Non-pigmented ciliary epithelial cell (primary cell): ENCODE measurements around the gene FSHB.
"Not testable (repeated sequence)": the region's sequence is repeated elsewhere in the genome, so short reads cannot be mapped to it uniquely, and the experiment has no call there.

Source experiments
- DNase-seq: peaks from one replicate; pipeline ENCODE4 v3.0.0-alpha.2; 2010; ENCODE audit warnings: low read depth

Gene FSHB

DNA sequence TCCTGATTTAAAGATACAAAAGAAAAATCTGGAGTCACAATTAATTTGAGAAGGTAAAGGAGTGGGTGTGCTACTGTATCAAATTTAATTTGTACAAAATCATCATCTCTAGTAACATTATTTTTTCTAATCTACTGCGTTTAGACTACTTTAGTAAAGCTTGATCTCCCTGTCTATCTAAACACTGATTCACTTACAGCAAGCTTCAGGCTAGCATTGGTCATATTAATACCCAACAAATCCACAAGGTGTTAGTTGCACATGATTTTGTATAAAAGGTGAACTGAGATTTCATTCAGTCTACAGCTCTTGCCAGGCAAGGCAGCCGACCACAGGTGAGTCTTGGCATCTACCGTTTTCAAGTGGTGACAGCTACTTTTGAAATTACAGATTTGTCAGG, at the start of gene FSHB:
TSS of gene FSHB (plus strand) at position 301 of the 400 bp plus-strand sequence. CDS start 889 bp downstream, outside the sequence.
- DNase-seq = no peak

DNA sequence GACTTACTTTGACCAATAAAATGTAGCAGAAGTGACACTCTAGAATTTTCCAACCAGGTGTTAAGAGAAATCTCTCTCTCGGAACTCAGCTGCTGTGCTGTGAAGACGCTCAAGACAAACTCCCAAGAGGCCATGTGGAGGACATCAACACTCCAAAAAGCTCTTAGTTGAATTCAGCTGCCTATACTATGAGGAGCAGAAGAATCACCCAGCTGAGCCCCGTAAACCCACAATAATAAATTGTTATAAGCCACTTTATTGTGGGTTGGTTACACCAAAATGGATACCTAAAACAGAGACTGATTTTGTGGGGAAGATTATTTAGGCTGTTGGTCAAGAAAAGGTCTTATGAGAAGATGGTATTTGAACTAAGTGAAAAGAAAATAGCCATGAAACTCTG, 44.1 kb upstream of the FSHB start:
- DNase-seq = no peak

DNA sequence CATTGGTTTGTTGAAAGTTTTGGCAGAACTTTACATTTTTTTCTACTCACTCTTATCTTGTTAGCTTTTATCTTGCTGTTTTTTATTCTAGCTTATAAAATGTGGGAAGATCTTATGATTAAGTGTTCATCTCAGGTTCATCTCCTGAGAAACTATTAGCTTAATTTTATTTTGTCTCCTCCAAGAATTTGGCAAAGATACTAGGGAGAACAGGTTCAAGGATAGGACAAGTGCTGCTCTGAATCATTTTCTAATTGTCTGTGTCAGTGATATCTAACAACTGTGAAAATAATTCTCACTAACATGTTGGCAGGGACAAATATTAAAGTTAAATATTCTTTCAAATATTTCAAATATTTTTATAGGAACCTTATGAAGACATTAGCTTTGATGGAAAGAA, 38.2 kb upstream of the FSHB start:
- no peak for DNase-seq

- peak; percentile 20 for DNase-seq
Observed at GRCh38 chr11:30196400-30197206, 34.2 kb upstream of the FSHB start.

DNA sequence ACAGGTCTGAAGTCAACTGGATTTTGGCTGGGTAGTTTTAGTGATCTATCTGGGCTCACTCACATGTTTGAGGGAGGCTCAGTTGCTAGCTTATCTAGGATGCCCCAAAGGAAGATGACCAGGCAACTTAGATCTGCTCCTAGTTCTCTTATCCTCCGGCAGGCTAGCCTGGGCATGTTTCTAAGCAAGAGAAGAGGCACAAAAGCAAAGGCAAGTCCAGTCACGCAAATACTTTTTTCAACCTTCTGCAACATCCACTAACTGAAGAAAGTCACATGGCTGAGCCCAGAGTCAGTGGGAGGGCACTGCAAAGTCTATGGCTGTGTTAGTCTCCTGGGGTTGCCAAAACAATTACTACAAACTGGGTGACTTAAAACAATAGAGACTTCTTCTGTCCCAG, 32.9 kb upstream of the FSHB start:
- DNase-seq = no peak

GRCh38 chr11:30202989-30203388, 27.8 kb upstream of the FSHB start:
- DNase-seq = not testable (repeated sequence)

DNA sequence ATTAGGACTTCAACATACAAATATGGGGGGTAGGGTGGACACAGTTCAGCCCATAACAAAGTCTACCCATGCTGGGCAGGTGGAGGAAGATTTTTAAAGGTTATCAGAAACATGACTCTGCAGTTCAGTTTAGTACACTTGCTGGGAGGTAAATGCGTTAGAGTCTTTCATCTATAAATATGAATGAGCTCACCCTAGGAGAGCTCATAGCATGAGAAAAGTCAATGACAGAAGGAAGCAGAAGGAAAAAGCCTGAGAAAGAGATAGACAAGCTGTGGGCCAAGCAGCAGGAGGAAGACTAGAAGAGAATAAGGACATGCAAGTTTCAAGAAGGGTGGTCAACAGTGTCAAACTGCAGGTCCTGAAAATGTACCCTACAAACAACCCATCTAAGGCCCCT, 27.0 kb upstream of the FSHB start:
- no peak for DNase-seq

DNA sequence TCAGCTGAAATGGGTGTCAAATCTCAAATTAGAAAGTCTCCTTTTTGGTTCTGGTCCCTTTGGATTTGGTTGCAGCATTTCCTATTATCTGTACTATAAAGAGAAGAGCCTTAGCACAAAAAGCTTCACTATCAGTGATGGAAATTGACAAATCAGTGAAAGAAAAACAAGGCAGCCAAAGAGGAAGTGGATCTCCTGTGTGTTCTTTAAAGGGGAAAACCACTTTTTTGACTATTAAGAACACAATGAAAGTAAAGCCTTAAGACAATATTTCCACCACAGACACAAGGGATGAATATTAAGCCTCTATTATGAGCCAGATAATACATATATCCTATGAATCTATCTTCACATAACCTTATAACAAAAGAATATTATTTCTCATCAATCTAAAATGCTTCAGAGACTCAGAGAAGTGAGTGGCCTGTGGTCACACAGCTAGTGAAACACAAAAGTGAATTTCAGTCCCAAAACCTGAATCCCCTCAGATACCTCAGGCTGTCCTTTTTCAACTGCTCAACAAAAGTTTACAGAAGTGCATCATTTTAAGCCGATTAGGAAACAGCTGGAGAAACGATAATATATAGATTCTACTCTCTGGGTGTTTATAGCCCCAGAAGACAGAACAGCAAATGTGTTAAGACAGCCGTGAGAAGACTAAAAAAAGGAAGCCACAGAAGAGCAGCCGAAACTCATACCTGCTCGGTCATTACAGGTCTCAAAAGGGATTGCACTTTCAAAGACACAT, 24.4 kb upstream of the FSHB start:
- DNase-seq = no peak

GRCh38 chr11:30210357-30210756, 20.5 kb upstream of the FSHB start:
- no peak for DNase-seq

DNA sequence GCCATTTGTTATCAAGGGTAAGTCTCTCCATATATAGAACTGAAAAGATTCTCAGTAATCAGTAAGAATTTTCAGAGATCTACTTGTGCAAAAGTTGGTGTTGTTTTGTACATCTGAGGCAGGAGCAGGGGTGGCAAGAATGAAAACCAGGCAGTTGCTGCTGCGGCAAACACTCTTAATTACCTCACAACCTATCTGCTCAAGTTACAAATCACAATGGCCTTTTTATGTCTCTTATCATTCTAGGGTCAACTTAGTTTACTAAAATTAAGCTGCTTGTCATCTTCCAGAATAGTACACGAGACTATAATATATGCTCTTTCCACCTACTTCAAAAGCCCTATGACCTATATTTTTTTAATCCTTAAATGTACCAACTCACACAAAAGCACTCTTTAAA, 14.3 kb upstream of the FSHB start:
- DNase-seq = no peak

- no peak for DNase-seq
Observed at GRCh38 chr11:30218278-30218677, 12.5 kb upstream of the FSHB start.

- no peak for DNase-seq
Observed at GRCh38 chr11:30225642-30226041, 5.2 kb upstream of the FSHB start.

GRCh38 chr11:30228323-30228884, 2.4 kb upstream of the FSHB start:
- DNase-seq = no peak

GRCh38 chr11:30239025-30239424, 8.2 kb downstream of the FSHB start:
- no peak for DNase-seq

DNA sequence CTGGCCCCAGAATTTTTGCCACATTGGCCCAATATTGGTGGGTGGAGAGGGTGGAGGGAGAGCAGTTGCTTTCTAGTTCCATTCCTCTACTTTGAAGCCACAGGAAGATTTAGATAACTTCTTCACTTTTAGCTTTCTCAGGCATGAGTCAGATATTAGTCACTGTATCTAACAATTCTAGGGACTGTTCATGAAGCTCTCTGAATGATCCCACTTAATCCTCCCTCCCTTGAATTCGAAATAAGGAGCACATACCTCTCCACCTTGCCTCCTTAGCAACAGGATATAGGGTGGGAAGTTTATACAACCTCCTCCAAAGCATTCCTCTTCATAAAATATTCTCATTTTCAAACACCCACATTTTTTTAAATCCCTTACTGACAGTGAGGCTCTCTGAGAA, 13.5 kb downstream of the FSHB start:
- peak; percentile 79 for DNase-seq

DNA sequence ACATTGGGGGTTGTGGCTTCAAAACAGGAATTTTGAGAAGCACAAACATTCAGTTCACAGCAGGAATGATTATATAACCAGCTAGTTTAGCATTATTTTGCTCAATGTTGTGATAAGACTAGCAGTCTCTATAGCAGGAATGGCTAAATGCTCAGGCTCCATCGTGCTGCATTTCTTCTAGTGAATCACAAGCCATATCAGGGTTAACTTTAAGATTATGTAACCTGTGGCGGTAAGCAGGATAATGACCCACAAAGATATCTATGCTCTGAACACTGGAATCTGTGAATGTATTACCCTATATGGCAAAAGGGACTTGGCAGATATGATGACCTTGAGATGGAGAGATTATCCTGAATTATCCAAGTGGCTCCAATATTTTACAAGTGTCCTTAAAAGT, 14.8 kb downstream of the FSHB start:
- DNase-seq = no peak

- no peak for DNase-seq
Observed at GRCh38 chr11:30254307-30255298, 23.8 kb downstream of the FSHB start.

DNA sequence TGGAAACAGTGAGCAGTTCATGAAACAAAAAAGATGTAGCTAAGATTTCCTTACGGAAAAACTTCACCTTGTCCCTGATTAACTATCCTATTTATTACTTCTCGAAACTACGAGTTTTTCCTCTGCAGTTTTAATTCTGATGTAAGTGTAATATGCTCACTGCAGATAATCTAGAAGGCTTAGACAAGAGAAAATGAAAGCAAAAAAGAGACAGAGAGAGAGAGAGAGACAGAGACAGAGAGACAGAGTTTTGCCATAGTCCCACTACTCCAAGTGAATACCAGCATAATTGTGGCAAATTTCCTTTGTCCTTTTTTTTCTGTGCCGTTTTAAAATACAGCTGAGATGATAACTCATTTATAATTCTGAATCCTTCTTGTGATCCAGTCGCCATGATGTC, 24.8 kb downstream of the FSHB start:
- DNase-seq = no peak

- no peak for DNase-seq
Observed at GRCh38 chr11:30257058-30257457, 26.2 kb downstream of the FSHB start.

- DNase-seq = no peak
Observed at GRCh38 chr11:30258679-30259078, 27.9 kb downstream of the FSHB start.

- DNase-seq = no peak
Observed at GRCh38 chr11:30260813-30261212, 30.0 kb downstream of the FSHB start.

- DNase-seq = no peak
Observed at GRCh38 chr11:30261821-30262220, 31.0 kb downstream of the FSHB start.
